Neural cell (in vitro differentiated cells): ENCODE results near the gene CDK1.
A peak's percentile ranks its signal among the peaks of the same experiment; 100 is the strongest.

Experiments
- CTCF ChIP-seq: fragments of 450-650 bp; IDR thresholded peaks from 2 replicates; pipeline ENCODE4 v1.5.1; 2014; ENCODE audit warnings: antibody characterized with exemption, mild to moderate bottlenecking, moderate library complexity; ENCODE audit not compliant: poor library complexity, severe bottlenecking
- EZH2 ChIP-seq: fragments of 200-600, 300-800 bp; shearing (Covaris generic), sonication (generic); IDR thresholded peaks from 2 replicates; pipeline ENCODE4 v1.6.1; 2014; ENCODE audit warnings: antibody characterized with exemption, low read length, borderline replicate concordance, mild to moderate bottlenecking; ENCODE audit not compliant: insufficient read depth, poor library complexity, severe bottlenecking
- POLR2AphosphoS5 ChIP-seq: IDR thresholded peaks from 2 replicates; pipeline ENCODE4 v1.6.1; 2012
- REST ChIP-seq: IDR thresholded peaks from 2 replicates; pipeline ENCODE4 v1.6.1; 2012; ENCODE audit warnings: borderline replicate concordance

- TF ChIP-seq CTCF = peak; percentile 92
- TF ChIP-seq REST = no peak
- no peak for TF ChIP-seq POLR2AphosphoS5
- TF ChIP-seq EZH2 = no peak
These were observed 38.5 kb downstream of the CDK1 start for GRCh38 chr10:60816628-60817397.
